PC-3 (cell line): Measurements from ENCODE around the gene ALDH2. TPM values are rescaled to one million over a fixed set of nuclear protein-coding genes. Genes with fewer than 3 reads are reported as not detected.

Experiments
- ATAC-seq: fragments of 200-7000 bp; cut with Tn5 transposase; 2 replicates; pipeline ENCODE4 v1.9.1; 2020; ENCODE audit warnings: mild to moderate bottlenecking, moderate library complexity
- BruUV-seq: library from RNA; stranded (reverse); fragments of 400-500 nt; replicated peaks from 2 replicates; lab custom pipeline; 2021; lab: Mats Ljungman, UMichigan
- CTCF ChIA-PET: fragments of 300-600 bp; sonication (Branson Sonifier 250); formaldehyde crosslinking; loops from one replicate; lab custom pipeline; 2022; ENCODE audit warnings: antibody characterized with exemption; lab: Charles Lee
- POLR2A ChIA-PET: fragments of 300-600 bp; sonication (Branson Sonifier 250); formaldehyde crosslinking; loops from one replicate; lab custom pipeline; 2022; ENCODE audit warnings: antibody characterized with exemption; ENCODE audit not compliant: unreplicated experiment; lab: Charles Lee
- DNase-seq: peaks from one replicate; pipeline ENCODE4 v3.0.0-alpha.2; 2015
- H2AFZ ChIP-seq: fragments of 300-600 bp; sonication (generic); 2 replicates; pipeline ENCODE4 v1.6.0; 2016; ENCODE audit warnings: antibody characterized with exemption, low read length
- H3F3A ChIP-seq: fragments of 300-600 bp; sonication (generic); one replicate; pipeline ENCODE4 v1.6.0; 2017; ENCODE audit warnings: antibody characterized with exemption, low read length, control low read depth, mild to moderate bottlenecking; ENCODE audit not compliant: unreplicated experiment
- H3K27ac ChIP-seq: fragments of 300-600 bp; sonication (generic); 2 replicates; pipeline ENCODE4 v1.5.1; 2016; ENCODE audit warnings: mild to moderate bottlenecking, low read length
- H3K27me3 ChIP-seq: fragments of 300-600 bp; sonication (generic); 2 replicates; pipeline ENCODE4 v1.6.1; 2016; ENCODE audit warnings: low read length, mixed read lengths
- H3K36me3 ChIP-seq: fragments of 300-600 bp; sonication (generic); 2 replicates; pipeline ENCODE4 v1.6.1; 2016; ENCODE audit warnings: low read depth, mixed run types, low read length, mixed read lengths
- H3K4me1 ChIP-seq: fragments of 300-600 bp; sonication (generic); 2 replicates; pipeline ENCODE4 v1.5.1; 2016; ENCODE audit warnings: low read length; ENCODE audit not compliant: insufficient read depth
- H3K4me2 ChIP-seq: fragments of 300-600 bp; sonication (generic); 2 replicates; pipeline ENCODE4 v1.6.0; 2016; ENCODE audit warnings: low read length
- H3K4me3 ChIP-seq: fragments of 300-600 bp; sonication (generic); 2 replicates; pipeline ENCODE4 v1.5.1; 2016; ENCODE audit warnings: mild to moderate bottlenecking, low read length, mixed read lengths
- H3K79me2 ChIP-seq: fragments of 300-600 bp; sonication (generic); 2 replicates; pipeline ENCODE4 v1.6.1; 2017; ENCODE audit warnings: low read length, mixed read lengths
- H3K9ac ChIP-seq: fragments of 300-600 bp; sonication (generic); 2 replicates; pipeline ENCODE4 v1.6.0; 2016; ENCODE audit warnings: mild to moderate bottlenecking, low read length
- H3K9me2 ChIP-seq: fragments of 300-600 bp; sonication (generic); replicated peaks from 2 replicates; pipeline ENCODE4 v1.6.1; 2016; ENCODE audit warnings: mixed run types, low read length, mixed read lengths
- H3K9me3 ChIP-seq: fragments of 300-600 bp; sonication (generic); 2 replicates; pipeline ENCODE4 v1.6.1; 2016; ENCODE audit warnings: low read length, mixed read lengths
- H4K20me1 ChIP-seq: fragments of 300-600 bp; sonication (generic); 2 replicates; pipeline ENCODE4 v1.6.1; 2016; ENCODE audit warnings: low read length, mixed read lengths
- EZH2 ChIP-seq: fragments of 300-600 bp; sonication (generic); IDR thresholded peaks from one replicate; pipeline ENCODE4 v1.6.1; 2017; ENCODE audit warnings: antibody characterized with exemption, mild to moderate bottlenecking, low read length; ENCODE audit not compliant: unreplicated experiment
- EZH2phosphoT487 ChIP-seq: fragments of 300-600 bp; sonication (generic); IDR thresholded peaks from 2 replicates; pipeline ENCODE4 v1.6.1; 2018; ENCODE audit warnings: mild to moderate bottlenecking, antibody characterized with exemption, low read length, borderline replicate concordance
- intact Hi-C: fragments of 100-400 bp; cut with micrococcal nuclease; formaldehyde crosslinking; loops from 2 replicates; pipeline ENCODE4 v1.9.0; 2023
- total RNA-seq: library from RNA; depleted of rRNA; stranded (reverse); fragments of >200 nt; gene quantifications from 2 replicates; pipeline ENCODE4 v1.2.3, GENCODE V29; 2014
- TF ChIP-seq, protein P1 (sequence below): fragments of 300-600 bp; sonication (generic); conservative IDR thresholded peaks from 2 replicates; pipeline ENCODE4 v1.5.1; 2017; ENCODE audit warnings: antibody characterized with exemption, low read depth, mild to moderate bottlenecking, low read length

Gene ALDH2
- total RNA-seq, 1 experiment from 2014 or later = 2.0 TPM

DNA sequence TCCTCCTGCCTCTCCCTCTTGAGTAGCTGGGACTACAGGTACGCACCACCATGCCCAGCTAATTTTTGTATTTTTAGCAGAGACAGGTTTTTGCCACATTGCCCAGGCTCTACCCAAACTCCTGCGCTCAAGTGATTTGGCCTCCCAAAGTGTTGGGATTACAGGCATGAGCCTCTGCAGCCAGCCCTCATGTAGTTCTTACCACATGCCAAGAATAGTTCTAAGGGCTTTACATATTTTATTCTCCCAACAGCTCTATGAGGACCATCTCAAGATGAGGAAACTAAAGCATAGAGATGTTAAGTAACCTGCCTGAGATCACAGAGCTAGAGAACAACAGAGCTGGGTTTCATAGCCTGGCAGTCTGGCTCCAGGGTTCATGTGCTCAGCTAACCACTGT lies 37.9 kb upstream of the ALDH2 start:
- Histone ChIP-seq H3K9me2 (no peaks in the 10 kb centered on the region), H3K79me2 (no peaks in the 10 kb centered on the region), H3K27ac (no peak overlapping the region), H3K4me3 (no peak overlapping the region), H2AFZ (no peak overlapping the region), H3K4me1 (no peaks in the 10 kb centered on the region), H4K20me1 (no peaks in the 10 kb centered on the region), H3K36me3 (no peaks in the 10 kb centered on the region; the same call in 1 of the 2 replicates), H3F3A (no peaks in the 10 kb centered on the region), H3K9ac (no peak overlapping the region), H3K9me3 (no peaks in the 10 kb centered on the region), H3K4me2 (no peak overlapping the region), H3K27me3 (no peaks in the 10 kb centered on the region)
- DNase-seq = no peak
- CTCF ChIA-PET = no interaction called here
- intact Hi-C loops = no loop called here
- no TSS peak for BruUV-seq
- POLR2A ChIA-PET = no interaction called here
- TF ChIP-seq EZH2phosphoT487 (no peak), EZH2 (no peak)
- TF ChIP-seq, protein P1, sequence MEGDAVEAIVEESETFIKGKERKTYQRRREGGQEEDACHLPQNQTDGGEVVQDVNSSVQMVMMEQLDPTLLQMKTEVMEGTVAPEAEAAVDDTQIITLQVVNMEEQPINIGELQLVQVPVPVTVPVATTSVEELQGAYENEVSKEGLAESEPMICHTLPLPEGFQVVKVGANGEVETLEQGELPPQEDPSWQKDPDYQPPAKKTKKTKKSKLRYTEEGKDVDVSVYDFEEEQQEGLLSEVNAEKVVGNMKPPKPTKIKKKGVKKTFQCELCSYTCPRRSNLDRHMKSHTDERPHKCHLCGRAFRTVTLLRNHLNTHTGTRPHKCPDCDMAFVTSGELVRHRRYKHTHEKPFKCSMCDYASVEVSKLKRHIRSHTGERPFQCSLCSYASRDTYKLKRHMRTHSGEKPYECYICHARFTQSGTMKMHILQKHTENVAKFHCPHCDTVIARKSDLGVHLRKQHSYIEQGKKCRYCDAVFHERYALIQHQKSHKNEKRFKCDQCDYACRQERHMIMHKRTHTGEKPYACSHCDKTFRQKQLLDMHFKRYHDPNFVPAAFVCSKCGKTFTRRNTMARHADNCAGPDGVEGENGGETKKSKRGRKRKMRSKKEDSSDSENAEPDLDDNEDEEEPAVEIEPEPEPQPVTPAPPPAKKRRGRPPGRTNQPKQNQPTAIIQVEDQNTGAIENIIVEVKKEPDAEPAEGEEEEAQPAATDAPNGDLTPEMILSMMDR = no peak
- no peak for ATAC-seq

GRCh38 chr12:111730420-111730819 lies 36.3 kb upstream of the ALDH2 start:
- CTCF ChIA-PET = no interaction called here
- DNase-seq (no peak), ATAC-seq (no peak)
- no TSS peak for BruUV-seq
- Histone ChIP-seq H3K9ac (no peak overlapping the region), H3K27ac (no peak overlapping the region), H3K4me1 (no peaks in the 10 kb centered on the region), H3K79me2 (no peaks in the 10 kb centered on the region), H3F3A (no peaks in the 10 kb centered on the region), H3K4me2 (no peak overlapping the region), H3K36me3 (no peaks in the 10 kb centered on the region; the same call in 1 of the 2 replicates), H3K27me3 (no peaks in the 10 kb centered on the region), H3K9me3 (no peaks in the 10 kb centered on the region), H3K4me3 (no peak overlapping the region), H4K20me1 (no peaks in the 10 kb centered on the region), H2AFZ (no peak overlapping the region), H3K9me2 (no peaks in the 10 kb centered on the region)
- intact Hi-C loops = no loop called here
- TF ChIP-seq EZH2phosphoT487 (no peak), EZH2 (no peak)
- TF ChIP-seq, protein P1 = no peak
- POLR2A ChIA-PET = no interaction called here

- ChIA-PET CTCF (no interaction called here), POLR2A (no interaction called here)
- Histone ChIP-seq H3K4me3 (no peak overlapping the region), H2AFZ (no peak overlapping the region), H3K79me2 (no peaks in the 10 kb centered on the region), H3K27me3 (no peaks in the 10 kb centered on the region), H4K20me1 (no peaks in the 10 kb centered on the region), H3K9ac (no peak overlapping the region), H3K9me2 (no peaks in the 10 kb centered on the region), H3K4me2 (no peak overlapping the region), H3K9me3 (no peaks in the 10 kb centered on the region), H3K36me3 (peaks cover 3% of the 10 kb centered on the region; the same call in 1 of the 2 replicates), H3K4me1 (no peaks in the 10 kb centered on the region), H3K27ac (no peak overlapping the region), H3F3A (no peaks in the 10 kb centered on the region)
- intact Hi-C loops = no loop called here
- ATAC-seq (no peak), DNase-seq (no peak)
- TF ChIP-seq EZH2 (no peak), EZH2phosphoT487 (no peak)
- TF ChIP-seq, protein P1 = no peak
- no TSS peak for BruUV-seq
These were observed 33.9 kb upstream of the ALDH2 start for GRCh38 chr12:111732786-111733185.
